ENCODE measurements around the gene TRIM32.

The TRIM32 gene, protein sequence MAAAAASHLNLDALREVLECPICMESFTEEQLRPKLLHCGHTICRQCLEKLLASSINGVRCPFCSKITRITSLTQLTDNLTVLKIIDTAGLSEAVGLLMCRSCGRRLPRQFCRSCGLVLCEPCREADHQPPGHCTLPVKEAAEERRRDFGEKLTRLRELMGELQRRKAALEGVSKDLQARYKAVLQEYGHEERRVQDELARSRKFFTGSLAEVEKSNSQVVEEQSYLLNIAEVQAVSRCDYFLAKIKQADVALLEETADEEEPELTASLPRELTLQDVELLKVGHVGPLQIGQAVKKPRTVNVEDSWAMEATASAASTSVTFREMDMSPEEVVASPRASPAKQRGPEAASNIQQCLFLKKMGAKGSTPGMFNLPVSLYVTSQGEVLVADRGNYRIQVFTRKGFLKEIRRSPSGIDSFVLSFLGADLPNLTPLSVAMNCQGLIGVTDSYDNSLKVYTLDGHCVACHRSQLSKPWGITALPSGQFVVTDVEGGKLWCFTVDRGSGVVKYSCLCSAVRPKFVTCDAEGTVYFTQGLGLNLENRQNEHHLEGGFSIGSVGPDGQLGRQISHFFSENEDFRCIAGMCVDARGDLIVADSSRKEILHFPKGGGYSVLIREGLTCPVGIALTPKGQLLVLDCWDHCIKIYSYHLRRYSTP

GRCh38 chr9:116687074-116687753, at the start of gene TRIM32:
Gene TRIM32 (plus strand): TSS chr9:116687305. CDS start chr9:116697743, 10,438 bp downstream.
- TF ChIP-seq GATA2 (IDR thresholded peaks at IDR 0.05; ENCODE audit: low read depth, low read length), result no peak
- TF ChIP-seq GATA3 (IDR thresholded peaks at IDR 0.05; ENCODE audit: low read depth, low read length), result no peak

GRCh38 chr9:116639251-116639741, 47.8 kb upstream of the TRIM32 start:
- TF ChIP-seq GATA2 (IDR thresholded peaks at IDR 0.05; ENCODE audit: low read depth, low read length), result peak; percentile 45; the same call in 1 of the 2 replicates
- no peak for TF ChIP-seq GATA3 (IDR thresholded peaks at IDR 0.05; ENCODE audit: low read depth, low read length)

DNA sequence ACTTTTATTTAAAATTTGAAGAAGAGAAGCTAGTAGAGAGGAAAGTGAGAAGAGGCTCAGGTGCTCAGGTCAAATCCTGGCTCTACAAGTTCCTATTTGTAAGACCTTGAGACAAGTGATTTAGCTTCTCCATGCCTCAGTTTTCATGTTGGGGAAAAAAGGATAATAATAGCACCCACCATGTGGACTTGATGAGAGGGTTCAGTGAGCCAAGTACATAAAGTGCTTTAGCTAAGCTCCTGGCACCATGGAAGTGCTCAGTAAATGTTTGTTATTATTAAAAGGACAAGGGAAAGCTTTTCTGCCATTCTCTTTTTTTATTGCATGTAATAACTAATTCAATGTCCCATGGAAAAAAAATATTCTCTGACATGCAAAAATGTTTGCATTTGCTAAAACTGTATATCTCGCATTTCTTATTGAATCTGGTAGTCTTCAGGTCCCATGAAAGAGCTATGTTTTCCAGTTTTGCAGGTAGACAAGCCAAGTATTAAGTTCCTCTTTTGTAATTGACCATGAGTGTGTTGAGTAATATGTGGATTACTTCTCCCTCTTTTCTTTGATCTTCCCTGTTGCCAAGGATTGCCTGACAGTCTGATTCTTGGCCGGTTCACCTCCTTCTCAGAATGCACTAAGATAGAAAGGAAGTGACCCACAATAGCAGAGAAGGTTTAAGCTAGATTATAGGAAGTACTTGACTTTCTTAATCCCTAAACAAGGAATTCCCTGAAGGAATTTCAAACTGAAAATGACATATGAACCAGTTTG, 45.6 kb upstream of the TRIM32 start:
- TF ChIP-seq GATA2 (IDR thresholded peaks at IDR 0.05; ENCODE audit: low read depth, low read length) (no peak), GATA3 (IDR thresholded peaks at IDR 0.05; ENCODE audit: low read depth, low read length) (no peak)

- TF ChIP-seq GATA2 (IDR thresholded peaks at IDR 0.05; ENCODE audit: low read depth, low read length) (no peak), GATA3 (IDR thresholded peaks at IDR 0.05; ENCODE audit: low read depth, low read length) (no peak)
These were observed 43.4 kb upstream of the TRIM32 start for GRCh38 chr9:116643691-116644090.

GRCh38 chr9:116644091-116644688, 42.9 kb upstream of the TRIM32 start:
- no peak for TF ChIP-seq GATA2 (IDR thresholded peaks at IDR 0.05; ENCODE audit: low read depth, low read length)
- TF ChIP-seq GATA3 (IDR thresholded peaks at IDR 0.05; ENCODE audit: low read depth, low read length), result no peak

DNA sequence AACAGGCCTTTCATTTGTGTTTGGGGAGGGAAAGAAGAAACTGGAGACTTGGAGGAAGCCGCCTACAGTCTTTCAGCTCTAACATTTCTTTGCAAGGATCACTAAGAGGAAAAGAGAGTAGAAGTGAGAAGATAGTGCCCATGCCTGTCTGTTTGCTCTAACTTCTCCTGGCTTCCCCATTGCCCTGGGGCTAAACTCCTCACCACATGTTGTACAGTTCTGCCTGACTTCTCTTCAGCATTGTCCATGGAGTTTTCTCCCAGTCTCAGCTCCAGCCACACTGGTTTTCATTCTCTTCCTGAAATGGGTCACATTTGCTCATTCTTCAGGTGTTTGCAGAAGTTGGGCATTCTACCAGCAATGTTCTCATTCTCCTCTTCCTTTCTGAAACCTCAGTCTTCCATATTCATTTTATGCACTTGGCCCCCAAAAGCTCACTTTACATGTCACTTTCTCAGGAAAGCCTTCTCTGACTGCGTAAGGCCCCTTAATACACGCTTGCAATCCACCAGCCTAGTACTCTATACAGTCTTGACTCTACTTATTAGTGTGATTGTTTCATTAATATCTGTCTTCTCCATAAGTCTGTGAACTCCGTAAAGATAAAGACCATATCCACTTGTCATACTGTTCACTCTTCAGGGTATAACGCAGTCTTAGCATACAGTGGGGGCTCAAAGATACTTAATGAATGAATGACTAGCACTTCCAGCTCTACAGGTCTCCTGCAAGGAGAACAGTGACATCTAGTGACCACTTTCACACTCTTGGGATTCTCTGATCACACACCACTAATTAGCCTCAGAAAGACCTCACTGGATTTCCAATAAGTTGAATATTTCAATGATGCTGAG, 40.2 kb upstream of the TRIM32 start:
- TF ChIP-seq GATA3 (IDR thresholded peaks at IDR 0.05; ENCODE audit: low read depth, low read length) (no peak), GATA2 (IDR thresholded peaks at IDR 0.05; ENCODE audit: low read depth, low read length) (no peak)

DNA sequence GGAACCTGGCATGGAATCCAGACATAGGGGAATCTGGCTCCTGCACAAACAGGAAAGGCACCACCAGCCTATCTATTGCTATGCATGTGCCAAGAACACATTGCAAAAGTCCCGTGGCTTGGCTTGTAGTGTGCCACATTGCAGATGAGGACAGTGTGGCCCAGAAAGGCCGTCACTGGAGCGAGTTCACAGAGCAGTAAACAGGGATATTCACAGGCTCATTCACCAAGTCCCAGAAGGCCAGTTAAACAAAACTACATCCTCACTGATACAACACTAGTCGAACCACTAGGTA, 39.6 kb upstream of the TRIM32 start:
- TF ChIP-seq GATA3 (IDR thresholded peaks at IDR 0.05; ENCODE audit: low read depth, low read length) (no peak), GATA2 (IDR thresholded peaks at IDR 0.05; ENCODE audit: low read depth, low read length) (no peak)

- TF ChIP-seq GATA2 (IDR thresholded peaks at IDR 0.05; ENCODE audit: low read depth, low read length), result no peak
- no peak for TF ChIP-seq GATA3 (IDR thresholded peaks at IDR 0.05; ENCODE audit: low read depth, low read length)
These were observed 33.6 kb upstream of the TRIM32 start for GRCh38 chr9:116653348-116654058.

GRCh38 chr9:116654059-116654355, 33.1 kb upstream of the TRIM32 start:
- no peak for TF ChIP-seq GATA3 (IDR thresholded peaks at IDR 0.05; ENCODE audit: low read depth, low read length)

GRCh38 chr9:116656501-116656971, 30.6 kb upstream of the TRIM32 start:
- TF ChIP-seq GATA3 (IDR thresholded peaks at IDR 0.05; ENCODE audit: low read depth, low read length) (no peak), GATA2 (IDR thresholded peaks at IDR 0.05; ENCODE audit: low read depth, low read length) (no peak)

DNA sequence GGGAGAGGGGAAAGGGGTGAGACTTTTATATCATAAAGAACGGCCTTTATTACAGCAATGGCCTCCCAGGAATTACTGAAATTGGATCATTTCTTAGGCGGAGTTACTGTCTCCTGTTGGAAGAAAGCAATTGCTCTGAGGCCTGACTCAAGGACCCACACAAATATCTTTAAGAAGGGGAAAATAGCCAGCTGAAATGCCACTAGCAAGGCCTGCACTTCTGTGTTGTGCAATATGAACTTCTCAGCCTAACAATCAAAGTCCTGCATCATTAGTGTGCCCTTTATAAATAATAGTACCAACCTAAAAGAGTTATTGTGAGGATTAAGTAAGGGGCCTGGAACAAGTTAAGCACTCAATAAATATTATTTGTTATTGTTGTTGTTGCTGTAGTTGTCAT, 30.1 kb upstream of the TRIM32 start:
- TF ChIP-seq GATA2 (IDR thresholded peaks at IDR 0.05; ENCODE audit: low read depth, low read length), result no peak
- TF ChIP-seq GATA3 (IDR thresholded peaks at IDR 0.05; ENCODE audit: low read depth, low read length), result no peak

DNA sequence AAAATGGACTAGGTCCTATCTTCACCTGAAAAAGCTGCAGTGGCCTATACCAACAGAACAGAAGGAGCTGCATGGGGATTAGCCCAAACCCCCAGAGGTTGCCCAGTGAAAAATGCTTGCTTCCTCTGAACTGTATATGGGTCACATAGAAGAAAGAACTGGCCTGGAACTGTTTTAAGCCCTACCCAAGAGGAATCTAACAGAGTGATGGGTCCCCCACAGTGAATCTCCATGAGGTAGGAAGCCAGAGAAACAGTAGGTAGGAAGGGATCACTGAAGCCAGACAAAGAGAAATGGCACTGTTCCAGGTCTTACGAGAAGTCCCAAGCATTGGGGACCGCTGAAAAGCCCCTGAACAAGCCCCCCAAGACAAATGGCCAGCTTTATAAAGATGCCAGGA, 28.8 kb upstream of the TRIM32 start:
- no peak for TF ChIP-seq GATA2 (IDR thresholded peaks at IDR 0.05; ENCODE audit: low read depth, low read length)
